ENCODE measurements around the gene ARHGAP18.

Gene ARHGAP18

GRCh38 chr6:129725341-129725740 is 15.4 kb upstream of the ARHGAP18 start:
- H3K4me3 ChIP-seq (ENCODE audit: low read depth, low read length): no peak overlapping the region

- H3K4me3 ChIP-seq (ENCODE audit: low read depth, low read length): no peak overlapping the region
These were observed 9.7 kb upstream of the ARHGAP18 start for GRCh38 chr6:129719692-129720091.

GRCh38 chr6:129717277-129717676 is 7.3 kb upstream of the ARHGAP18 start:
- no peak overlapping the region for H3K4me3 ChIP-seq (ENCODE audit: low read depth, low read length)

- no peak overlapping the region for H3K4me3 ChIP-seq (ENCODE audit: low read depth, low read length)
These were observed 3.9 kb upstream of the ARHGAP18 start for GRCh38 chr6:129713806-129714333.

GRCh38 chr6:129711271-129711631 is 1.3 kb upstream of the ARHGAP18 start:
- no peak overlapping the region for H3K4me3 ChIP-seq (ENCODE audit: low read depth, low read length)

GRCh38 chr6:129710450-129711270 is 683 bp upstream of the ARHGAP18 start:
- peak overlapping the region; percentile 56 for H3K4me3 ChIP-seq (ENCODE audit: low read depth, low read length)

- peak overlapping the region; percentile 56 for H3K4me3 ChIP-seq (ENCODE audit: low read depth, low read length)
These were observed 695 bp downstream of the ARHGAP18 start for GRCh38 chr6:129709196-129709768.

- no peak overlapping the region for H3K4me3 ChIP-seq (ENCODE audit: low read depth, low read length)
These were observed 1.3 kb downstream of the ARHGAP18 start for GRCh38 chr6:129708496-129709195.

GRCh38 chr6:129707882-129708495 is 2.0 kb downstream of the ARHGAP18 start:
- no peak overlapping the region for H3K4me3 ChIP-seq (ENCODE audit: low read depth, low read length)

- no peak overlapping the region for H3K4me3 ChIP-seq (ENCODE audit: low read depth, low read length)
These were observed 2.9 kb downstream of the ARHGAP18 start for GRCh38 chr6:129707028-129707427.

GRCh38 chr6:129705212-129705611 is 4.8 kb downstream of the ARHGAP18 start:
- H3K4me3 ChIP-seq (ENCODE audit: low read depth, low read length): no peak overlapping the region

- H3K4me3 ChIP-seq (ENCODE audit: low read depth, low read length): no peak overlapping the region
These were observed 5.3 kb downstream of the ARHGAP18 start for GRCh38 chr6:129704708-129705107.

- no peak overlapping the region for H3K4me3 ChIP-seq (ENCODE audit: low read depth, low read length)
These were observed 8.1 kb downstream of the ARHGAP18 start for GRCh38 chr6:129701721-129702455.

GRCh38 chr6:129700666-129701065 is 9.3 kb downstream of the ARHGAP18 start:
- no peak overlapping the region for H3K4me3 ChIP-seq (ENCODE audit: low read depth, low read length)

- H3K4me3 ChIP-seq (ENCODE audit: low read depth, low read length): no peak overlapping the region
These were observed 10.3 kb downstream of the ARHGAP18 start for GRCh38 chr6:129699659-129700058.

- no peak overlapping the region for H3K4me3 ChIP-seq (ENCODE audit: low read depth, low read length)
These were observed 11.5 kb downstream of the ARHGAP18 start for GRCh38 chr6:129698430-129698829.

- no peak overlapping the region for H3K4me3 ChIP-seq (ENCODE audit: low read depth, low read length)
These were observed 12.2 kb downstream of the ARHGAP18 start for GRCh38 chr6:129697788-129698187.

- no peak overlapping the region for H3K4me3 ChIP-seq (ENCODE audit: low read depth, low read length)
These were observed 13.1 kb downstream of the ARHGAP18 start for GRCh38 chr6:129696843-129697242.

GRCh38 chr6:129696028-129696418 is 14.0 kb downstream of the ARHGAP18 start:
- H3K4me3 ChIP-seq (ENCODE audit: low read depth, low read length): no peak overlapping the region

- no peak overlapping the region for H3K4me3 ChIP-seq (ENCODE audit: low read depth, low read length)
These were observed 14.5 kb downstream of the ARHGAP18 start for GRCh38 chr6:129695373-129696027.
